Caco-2 (cell line): ENCODE data around the gene ZNF511. TPM values are rescaled to one million over a fixed set of nuclear protein-coding genes. Genes with fewer than 3 reads are reported as not detected.

ENCODE experiments used
- BruUV-seq: library from RNA; stranded (reverse); fragments of 400-500 nt; replicated peaks from 2 replicates; lab custom pipeline; 2021; lab: Mats Ljungman, UMichigan
- CTCF ChIA-PET: fragments of 300-600 bp; sonication (Branson Sonifier 250); formaldehyde crosslinking; loops from one replicate; lab custom pipeline; 2022; ENCODE audit warnings: antibody characterized with exemption; lab: Charles Lee
- POLR2A ChIA-PET: fragments of 300-600 bp; sonication (Branson Sonifier 250); formaldehyde crosslinking; loops from one replicate; lab custom pipeline; 2022; ENCODE audit warnings: antibody characterized with exemption; lab: Charles Lee
- DNase-seq, 2 experiments: peaks; one replicate each; pipeline versions ENCODE4 v3.0.0 to v3.0.0-alpha.2; 2020 to 2022
- H3K27me3 ChIP-seq: replicated peaks from 2 replicates; pipeline ENCODE4 v1.6.0; 2011; ENCODE audit warnings: low read length; ENCODE audit not compliant: control insufficient read depth, insufficient read depth
- H3K36me3 ChIP-seq: 2 replicates; pipeline ENCODE4 v1.5.1; 2011; ENCODE audit warnings: low read length; ENCODE audit not compliant: control insufficient read depth, insufficient read depth
- H3K4me1 ChIP-seq: fragments of 250-450 bp; sonication (Bioruptor Pico); 2 replicates; pipeline ENCODE4 v1.5.1; 2020; ENCODE audit warnings: mild to moderate bottlenecking
- H3K4me3 ChIP-seq: 2 replicates; pipeline ENCODE4 v1.5.1; 2011; ENCODE audit warnings: low read depth, mild to moderate bottlenecking, control low read depth, low read length
- H3K9me3 ChIP-seq: fragments of 250-450 bp; sonication (Bioruptor Pico); 2 replicates; pipeline ENCODE4 v1.5.1; 2020; ENCODE audit warnings: mild to moderate bottlenecking, moderate library complexity
- H3K27ac Mint-ChIP-seq: one replicate; pipeline ENCODE4 v1.8.0; 2022; ENCODE audit warnings: mixed read lengths; ENCODE audit not compliant: unreplicated experiment
- H3K27me3 Mint-ChIP-seq: one replicate; pipeline ENCODE4 v1.8.0; 2022; ENCODE audit warnings: mixed read lengths; ENCODE audit not compliant: insufficient read depth, unreplicated experiment
- H3K36me3 Mint-ChIP-seq: one replicate; pipeline ENCODE4 v1.8.0; 2022; ENCODE audit warnings: mild to moderate bottlenecking, mixed read lengths; ENCODE audit not compliant: insufficient read depth, unreplicated experiment
- H3K4me1 Mint-ChIP-seq: one replicate; pipeline ENCODE4 v1.8.0; 2022; ENCODE audit warnings: low read depth, mixed read lengths; ENCODE audit not compliant: unreplicated experiment
- H3K4me3 Mint-ChIP-seq: one replicate; pipeline ENCODE4 v1.8.0; 2022; ENCODE audit warnings: mild to moderate bottlenecking, moderate library complexity, mixed read lengths; ENCODE audit not compliant: unreplicated experiment
- H3K9me3 Mint-ChIP-seq: one replicate; pipeline ENCODE4 v1.8.0; 2022; ENCODE audit warnings: mixed read lengths; ENCODE audit not compliant: unreplicated experiment
- intact Hi-C: fragments of 100-400 bp; cut with micrococcal nuclease; formaldehyde crosslinking; loops from one replicate; pipeline ENCODE4 v1.10.0; 2022; ENCODE audit not compliant: unreplicated experiment
- total RNA-seq: library from RNA; stranded (reverse); gene quantifications from 2 replicates; pipeline ENCODE4 v1.2.3, GENCODE V29; 2022
- TF ChIP-seq, protein P1 (sequence below), 2 experiments: fragments of 200-600 bp in 1 of 2; IDR thresholded peaks; 1 replicate in 1 of 2; 2 replicates in 1 of 2; pipeline versions ENCODE4 v1.5.1 to v1.8.0; 2011 to 2022; ENCODE audit warnings: antibody characterized with exemption in 1 of 2, control low read depth in 1 of 2, inconsistent platforms in 1 of 2, low read depth in 1 of 2, low read length in 1 of 2, mild to moderate bottlenecking in 1 of 2, moderate library complexity in 1 of 2; ENCODE audit not compliant: insufficient read depth in 1 of 2, severe bottlenecking in 1 of 2, unreplicated experiment in 1 of 2

ZNF511 gene
- total RNA-seq, 1 experiment from 2014 or later, result 98.5 TPM

GRCh38 chr10:133334503-133335245 lies 26.0 kb downstream of the ZNF511 start:
- intact Hi-C loops, result no loop called here
- POLR2A ChIA-PET, result no interaction called here
- Histone ChIP-seq H3K4me1 (peaks cover 22% of the 10 kb centered on the region), H3K9me3 (peaks cover 21% of the 10 kb centered on the region), H3K27me3 (peaks cover 7% of the 10 kb centered on the region), H3K36me3 (no peaks in the 10 kb centered on the region), H3K4me3 (peak overlapping the region; percentile 31)
- Mint-ChIP-seq H3K27me3 (peaks cover 30% of the 10 kb centered on the region), H3K4me1 (no peaks in the 10 kb centered on the region), H3K36me3 (peaks cover 11% of the 10 kb centered on the region), H3K27ac (no peak overlapping the region), H3K4me3 (peak overlapping the region; percentile 64), H3K9me3 (no peaks in the 10 kb centered on the region)
- CTCF ChIA-PET, result no interaction called here
- TF ChIP-seq, protein P1, sequence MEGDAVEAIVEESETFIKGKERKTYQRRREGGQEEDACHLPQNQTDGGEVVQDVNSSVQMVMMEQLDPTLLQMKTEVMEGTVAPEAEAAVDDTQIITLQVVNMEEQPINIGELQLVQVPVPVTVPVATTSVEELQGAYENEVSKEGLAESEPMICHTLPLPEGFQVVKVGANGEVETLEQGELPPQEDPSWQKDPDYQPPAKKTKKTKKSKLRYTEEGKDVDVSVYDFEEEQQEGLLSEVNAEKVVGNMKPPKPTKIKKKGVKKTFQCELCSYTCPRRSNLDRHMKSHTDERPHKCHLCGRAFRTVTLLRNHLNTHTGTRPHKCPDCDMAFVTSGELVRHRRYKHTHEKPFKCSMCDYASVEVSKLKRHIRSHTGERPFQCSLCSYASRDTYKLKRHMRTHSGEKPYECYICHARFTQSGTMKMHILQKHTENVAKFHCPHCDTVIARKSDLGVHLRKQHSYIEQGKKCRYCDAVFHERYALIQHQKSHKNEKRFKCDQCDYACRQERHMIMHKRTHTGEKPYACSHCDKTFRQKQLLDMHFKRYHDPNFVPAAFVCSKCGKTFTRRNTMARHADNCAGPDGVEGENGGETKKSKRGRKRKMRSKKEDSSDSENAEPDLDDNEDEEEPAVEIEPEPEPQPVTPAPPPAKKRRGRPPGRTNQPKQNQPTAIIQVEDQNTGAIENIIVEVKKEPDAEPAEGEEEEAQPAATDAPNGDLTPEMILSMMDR (IDR thresholded peaks at IDR 0.05; ENCODE audit: insufficient read depth in 1 of 2, low read depth in 1 of 2, low read length in 1 of 2, severe bottlenecking in 1 of 2, unreplicated experiment in 1 of 2), result no peak
- DNase-seq, result no peak
- BruUV-seq, result no TSS peak

- Mint-ChIP-seq H3K27ac (no peak overlapping the region), H3K4me1 (no peaks in the 10 kb centered on the region), H3K27me3 (peaks cover 27% of the 10 kb centered on the region), H3K4me3 (peak overlapping the region; percentile 64), H3K9me3 (no peaks in the 10 kb centered on the region), H3K36me3 (peaks cover 6% of the 10 kb centered on the region)
- peak overlapping the region; percentile 31 for H3K4me3 ChIP-seq
- peaks cover 29% of the 10 kb centered on the region for H3K9me3 ChIP-seq
- ChIA-PET POLR2A (interaction anchor here (0.9 kb wide), 1 partner anchor 22 kb away, joined by 3 read pairs; the partner anchor contains the start of gene FUOM), CTCF (interaction anchor here (0.9 kb wide), 1 partner anchor 12 kb away, joined by 8 read pairs; no protein-coding TSS in a partner anchor)
- H3K4me1 ChIP-seq, result peaks cover 22% of the 10 kb centered on the region
- TF ChIP-seq, protein P1 (IDR thresholded peaks at IDR 0.05; ENCODE audit: insufficient read depth in 1 of 2, low read depth in 1 of 2, low read length in 1 of 2, severe bottlenecking in 1 of 2, unreplicated experiment in 1 of 2), result no peak
- H3K36me3 ChIP-seq, result no peaks in the 10 kb centered on the region
- BruUV-seq, result no TSS peak
- peaks cover 7% of the 10 kb centered on the region for H3K27me3 ChIP-seq
- DNase-seq, result no peak
- intact Hi-C loops, result no loop called here
Measured at GRCh38 chr10:133335246-133336117, 26.8 kb downstream of the ZNF511 start.

GRCh38 chr10:133336118-133336576 lies 27.4 kb downstream of the ZNF511 start:
- no peaks in the 10 kb centered on the region for H3K36me3 ChIP-seq
- H3K36me3 Mint-ChIP-seq, result peaks cover 6% of the 10 kb centered on the region
- H3K4me3 ChIP-seq, result peak overlapping the region; percentile 31
- peaks cover 7% of the 10 kb centered on the region for H3K27me3 ChIP-seq
- no peaks in the 10 kb centered on the region for H3K9me3 Mint-ChIP-seq
- peaks cover 27% of the 10 kb centered on the region for H3K27me3 Mint-ChIP-seq
- peaks cover 29% of the 10 kb centered on the region for H3K9me3 ChIP-seq
- CTCF ChIA-PET, result interaction anchor here (0.9 kb wide), 1 partner anchor 13 kb away, joined by 8 read pairs; no protein-coding TSS in a partner anchor
- TF ChIP-seq, protein P1 (IDR thresholded peaks at IDR 0.05; ENCODE audit: insufficient read depth in 1 of 2, low read depth in 1 of 2, low read length in 1 of 2, severe bottlenecking in 1 of 2, unreplicated experiment in 1 of 2), result no peak
- H3K4me1 Mint-ChIP-seq, result no peaks in the 10 kb centered on the region
- no TSS peak for BruUV-seq
- no peak overlapping the region for H3K27ac Mint-ChIP-seq
- DNase-seq, result no peak
- intact Hi-C loops, result no loop called here
- peaks cover 22% of the 10 kb centered on the region for H3K4me1 ChIP-seq
- no peak overlapping the region for H3K4me3 Mint-ChIP-seq
- POLR2A ChIA-PET, result interaction anchor here (0.9 kb wide), 1 partner anchor 22 kb away, joined by 3 read pairs; the partner anchor contains the start of gene FUOM
